ELR (cell line): ENCODE measurements around the gene SEC22C.

Source experiments
- DNase-seq: peaks from one replicate; pipeline ENCODE4 v3.0.0-alpha.2; 2015; ENCODE audit warnings: low read depth

SEC22C gene

DNA sequence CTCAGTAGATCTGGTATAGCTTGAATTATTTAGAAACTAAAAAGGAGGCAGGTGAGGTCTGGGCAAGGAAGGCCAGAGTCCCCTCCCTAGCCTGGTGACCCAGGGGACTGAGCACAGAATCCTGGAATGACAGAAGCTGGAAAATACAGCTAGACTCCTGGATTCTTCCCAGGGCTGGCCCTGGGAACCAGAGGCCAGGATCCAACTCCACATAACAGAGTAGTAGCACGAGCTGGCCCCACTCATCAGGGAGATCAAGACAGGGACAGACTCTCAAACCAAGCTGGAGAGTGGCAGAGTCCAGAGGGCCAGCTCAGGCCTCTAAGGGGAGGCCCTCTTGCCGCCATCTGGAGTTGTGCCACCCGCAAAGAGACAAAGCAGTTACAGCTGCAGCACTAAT, 68.6 kb downstream of the SEC22C start:
- DNase-seq: no peak

DNA sequence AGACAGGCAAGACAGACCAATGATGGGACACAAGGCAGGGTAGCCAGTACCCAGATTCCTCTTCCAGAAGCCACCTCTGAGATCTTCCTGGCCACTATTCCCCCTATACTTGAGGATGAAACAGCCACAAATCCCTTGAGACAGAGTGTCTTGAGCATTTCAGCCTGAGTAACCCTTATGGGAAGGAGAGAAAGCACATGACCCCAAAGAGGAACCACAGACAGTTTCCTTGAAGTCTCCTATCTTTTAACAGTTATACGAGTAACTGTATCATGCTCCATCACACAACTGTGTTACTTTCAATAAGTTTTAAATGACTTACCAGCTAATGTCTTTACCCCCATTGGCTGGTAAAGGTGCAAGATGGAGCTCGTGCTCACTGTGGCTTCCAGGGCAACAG, 70.0 kb downstream of the SEC22C start:
- no peak for DNase-seq

DNA sequence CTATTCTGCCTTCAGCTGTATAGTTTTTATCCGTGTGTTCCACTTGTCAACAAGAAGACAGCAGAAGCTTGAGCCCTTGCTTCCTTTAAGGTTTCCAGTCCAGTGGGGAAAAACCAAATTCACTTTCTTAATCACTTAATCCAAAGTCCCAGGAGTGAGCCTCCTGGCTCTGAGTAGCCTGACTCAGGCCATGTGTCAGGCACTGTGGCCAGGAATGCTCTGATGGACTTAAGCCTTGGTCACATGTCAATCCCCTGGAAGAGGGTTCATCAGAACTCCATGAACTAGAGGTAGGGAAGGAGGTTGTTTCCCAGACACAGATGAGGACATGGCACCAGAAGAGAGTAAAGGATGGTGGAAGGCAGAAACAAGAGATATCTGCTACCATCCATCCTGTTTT, 70.6 kb downstream of the SEC22C start:
- DNase-seq: no peak

DNA sequence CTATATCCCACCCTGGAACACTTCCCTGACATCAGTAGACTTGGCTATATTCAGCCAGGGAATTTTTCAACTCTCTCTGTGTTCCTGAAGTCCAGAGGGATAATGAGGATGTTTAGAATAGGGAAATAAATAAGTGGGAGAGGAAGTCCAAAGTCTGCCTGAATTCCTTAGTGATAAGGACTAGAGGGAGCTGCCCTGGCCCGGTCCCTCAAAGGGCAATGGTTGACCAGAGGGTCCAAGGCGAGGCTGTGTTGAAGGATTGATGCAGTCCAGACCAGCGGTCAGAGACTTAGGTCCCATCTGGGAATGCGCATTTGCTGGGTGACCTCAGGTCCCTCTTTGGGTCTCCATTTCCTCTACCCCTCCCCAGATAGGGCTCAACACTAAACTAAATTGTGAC, 71.4 kb downstream of the SEC22C start:
- DNase-seq: no peak

DNA sequence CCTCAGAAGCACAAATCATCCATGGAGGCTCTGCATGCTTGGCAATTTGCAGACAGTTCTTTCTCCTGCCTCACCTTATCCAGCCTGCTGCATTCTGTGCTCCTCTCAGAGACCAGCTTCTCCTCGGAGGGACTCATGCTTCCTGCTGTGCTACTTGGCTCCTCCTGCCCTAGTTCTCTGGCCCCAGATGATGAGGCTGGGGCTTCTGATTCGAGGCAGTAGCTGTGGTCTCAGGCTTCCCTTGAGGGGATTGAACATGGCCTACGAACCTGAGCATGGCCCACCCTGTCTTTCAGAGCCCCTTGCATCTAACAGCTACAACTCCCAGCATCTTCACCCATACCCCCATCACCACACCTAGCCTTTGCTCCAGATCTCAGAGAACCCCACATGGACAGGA, 72.7 kb downstream of the SEC22C start:
- DNase-seq: no peak

DNA sequence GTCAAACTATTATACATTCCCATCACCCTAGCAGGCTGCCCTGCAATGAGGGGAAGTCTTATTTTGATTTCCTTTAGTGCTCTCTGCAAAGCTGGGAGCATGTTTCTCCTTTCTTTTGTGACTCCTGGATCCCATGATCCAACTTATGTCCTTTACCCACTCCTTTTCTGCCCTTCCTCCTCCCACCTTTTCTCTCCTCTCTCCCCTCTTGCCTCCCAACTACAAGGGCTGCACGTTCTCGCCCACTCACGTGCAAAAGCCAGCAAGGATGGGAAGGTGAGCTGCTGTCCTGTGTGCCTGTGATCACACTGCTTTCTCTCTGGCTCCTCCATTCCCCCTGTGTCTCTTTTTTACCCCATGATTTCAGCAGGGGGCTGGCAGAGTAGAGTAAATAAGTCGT, 73.2 kb downstream of the SEC22C start:
- DNase-seq: no peak

DNA sequence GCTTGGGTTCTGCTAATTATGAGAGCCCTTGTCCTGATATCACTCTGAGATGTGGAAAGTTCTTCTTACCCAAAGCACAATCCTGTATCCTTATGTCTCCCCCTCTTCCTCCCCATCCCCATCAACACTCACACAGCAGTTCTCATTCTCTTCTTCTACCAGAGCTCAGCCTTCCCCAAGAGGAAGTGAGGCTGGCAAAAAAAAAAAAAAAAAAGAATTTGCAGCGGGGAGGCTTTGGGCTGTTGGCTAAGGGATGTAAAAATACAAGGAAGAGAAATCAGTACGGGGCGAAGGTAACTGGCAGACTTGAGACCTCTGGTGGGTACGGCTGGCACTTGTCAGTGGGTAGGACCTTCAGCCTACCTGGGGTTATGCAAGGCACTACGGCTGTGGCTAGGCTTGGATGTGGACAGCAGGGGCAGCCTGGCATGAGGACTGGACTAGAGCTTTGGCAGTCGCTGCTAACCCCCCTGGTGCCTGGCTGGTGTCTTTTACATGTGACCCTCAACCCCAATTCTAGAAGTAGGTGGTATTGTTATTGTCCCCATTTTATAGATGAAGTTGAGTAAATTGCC, 73.9 kb downstream of the SEC22C start:
- DNase-seq: no peak

DNA sequence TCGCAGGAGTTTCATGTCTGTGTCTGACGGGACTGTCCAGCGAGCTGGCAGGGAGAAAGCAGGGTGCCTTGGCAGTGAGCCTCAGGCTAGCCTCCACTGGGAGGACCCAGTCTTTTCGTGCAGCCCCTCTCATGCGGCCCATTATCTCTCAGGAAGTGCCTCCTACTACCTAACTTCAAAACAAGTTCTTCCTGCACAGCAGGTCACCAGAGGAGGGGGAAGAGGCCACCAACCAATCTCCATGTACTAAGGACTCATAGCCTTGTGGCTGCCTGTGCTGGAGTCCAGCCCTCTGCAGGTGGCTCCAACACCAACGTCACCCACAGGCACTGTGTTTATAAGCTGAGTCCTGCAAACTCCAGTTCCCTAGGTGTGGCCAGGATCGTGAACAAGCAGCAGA, 74.5 kb downstream of the SEC22C start:
- DNase-seq: no peak

DNA sequence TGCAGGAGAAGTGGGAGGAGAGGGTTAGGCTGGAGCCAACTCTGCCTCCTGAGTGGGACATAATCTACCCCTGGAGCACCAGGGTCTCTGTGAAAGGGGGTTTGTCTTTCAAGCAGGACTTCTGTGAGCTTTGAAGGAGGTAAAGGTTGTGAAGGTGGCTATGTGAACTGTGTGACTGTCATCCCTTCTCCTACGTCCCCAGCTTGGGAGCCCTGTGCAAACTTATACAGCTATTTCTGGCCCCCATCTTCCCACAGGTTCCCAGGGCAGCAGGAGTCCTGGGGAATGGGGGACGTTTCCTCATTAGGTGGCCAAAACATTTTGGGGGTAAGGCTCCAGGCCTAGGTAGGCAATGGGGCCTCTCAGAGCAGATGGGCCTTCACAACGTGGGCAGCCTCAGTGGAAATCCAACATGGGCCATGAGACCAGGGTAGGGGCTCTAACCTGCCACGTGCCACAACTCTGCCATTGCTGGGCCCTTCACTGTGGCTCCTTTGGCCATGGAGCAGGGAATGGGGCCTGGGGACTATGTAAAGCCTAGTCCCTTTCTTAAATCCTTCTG, 75.8 kb downstream of the SEC22C start:
- DNase-seq: no peak

DNA sequence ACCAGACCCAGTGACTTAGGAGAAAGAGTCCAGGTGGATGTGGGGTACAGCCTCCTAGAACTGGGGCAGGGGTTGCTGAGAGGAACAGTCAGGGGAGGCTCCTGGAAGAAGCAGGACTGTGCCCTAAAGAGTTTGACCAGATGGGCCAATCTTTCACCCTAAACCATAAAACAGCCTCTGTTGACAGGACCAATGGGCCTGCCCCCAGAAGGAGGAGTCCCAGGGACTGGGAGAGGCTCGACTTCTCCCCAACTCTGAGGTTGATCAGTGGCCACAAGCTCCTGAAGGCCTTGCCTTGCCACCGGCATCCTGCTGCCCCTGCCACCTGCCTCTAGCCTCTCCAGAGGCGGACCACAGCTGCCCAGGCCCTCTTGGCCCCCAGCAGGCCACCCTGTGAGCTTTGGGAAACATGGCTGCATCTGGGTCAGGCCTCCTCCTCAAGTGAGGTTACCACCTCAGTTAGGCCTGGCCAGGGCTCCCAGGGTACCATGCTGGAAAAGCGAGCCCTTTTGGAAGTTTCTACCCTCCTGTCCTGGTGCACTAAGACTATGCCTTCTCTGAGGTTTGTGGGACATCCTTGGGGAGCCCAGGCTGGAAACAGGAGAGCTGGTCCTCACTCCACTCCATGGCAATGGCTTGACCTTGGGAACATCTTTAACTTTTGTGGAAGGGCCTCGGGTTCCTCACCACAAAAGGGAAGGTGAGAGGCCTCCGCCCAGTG, 76.5 kb downstream of the SEC22C start:
- no peak for DNase-seq

DNA sequence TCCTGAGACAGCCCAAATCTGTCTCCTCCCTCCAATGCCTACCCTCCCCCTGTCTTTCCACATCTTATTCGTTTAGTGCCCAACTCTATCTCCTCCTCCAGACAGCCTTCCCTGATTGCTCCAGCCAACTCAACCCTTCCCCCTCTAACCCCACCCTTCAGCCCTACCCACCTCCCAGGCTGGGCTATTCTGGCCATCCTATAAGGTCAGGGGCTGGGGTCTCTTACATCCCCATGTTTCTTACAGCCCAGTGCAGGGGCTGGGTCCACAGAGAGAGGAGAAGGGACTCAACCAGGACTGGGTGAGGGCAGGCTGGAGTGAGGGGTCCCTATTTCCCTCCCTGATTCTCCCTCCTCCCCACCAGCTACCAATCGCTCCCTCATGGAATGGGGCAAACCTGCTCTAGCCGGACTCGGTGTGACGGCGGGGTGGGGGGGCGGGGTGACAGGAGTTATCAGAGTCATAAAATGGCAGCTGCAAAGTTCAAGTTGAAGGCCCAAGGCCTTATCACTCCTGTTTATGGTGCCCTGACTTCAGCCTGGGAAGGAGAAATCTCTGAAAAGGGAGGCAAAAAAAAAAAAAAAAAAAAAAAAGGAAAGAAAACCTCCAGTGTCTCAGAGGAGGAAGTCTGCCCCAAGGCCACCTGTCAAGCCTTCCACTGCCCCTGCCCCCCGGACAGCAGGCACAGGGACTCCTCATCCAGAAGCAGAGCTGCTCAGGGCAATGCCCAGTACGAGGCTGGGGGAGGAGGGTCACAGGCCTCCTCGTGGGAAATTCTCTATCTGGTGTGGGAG, 77.2 kb downstream of the SEC22C start:
- DNase-seq: no peak

DNA sequence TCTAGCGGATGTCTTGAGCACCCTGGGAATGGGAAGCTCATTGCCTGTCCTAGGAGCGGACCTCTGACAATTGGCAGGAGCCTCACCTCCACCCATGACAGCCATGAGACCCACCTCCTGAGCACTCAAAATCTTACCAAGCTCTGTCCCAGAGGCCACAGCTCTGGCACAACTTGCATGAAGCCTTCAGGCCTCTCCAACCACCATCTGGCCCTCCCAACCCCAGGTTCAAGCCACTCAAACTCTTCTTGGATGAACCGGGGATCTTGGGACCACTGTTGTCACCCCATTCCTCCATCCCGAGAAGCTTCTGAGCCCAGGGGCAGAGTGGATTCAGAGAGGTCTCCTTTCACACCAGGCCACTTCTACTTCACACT, 77.8 kb downstream of the SEC22C start:
- DNase-seq: no peak

DNA sequence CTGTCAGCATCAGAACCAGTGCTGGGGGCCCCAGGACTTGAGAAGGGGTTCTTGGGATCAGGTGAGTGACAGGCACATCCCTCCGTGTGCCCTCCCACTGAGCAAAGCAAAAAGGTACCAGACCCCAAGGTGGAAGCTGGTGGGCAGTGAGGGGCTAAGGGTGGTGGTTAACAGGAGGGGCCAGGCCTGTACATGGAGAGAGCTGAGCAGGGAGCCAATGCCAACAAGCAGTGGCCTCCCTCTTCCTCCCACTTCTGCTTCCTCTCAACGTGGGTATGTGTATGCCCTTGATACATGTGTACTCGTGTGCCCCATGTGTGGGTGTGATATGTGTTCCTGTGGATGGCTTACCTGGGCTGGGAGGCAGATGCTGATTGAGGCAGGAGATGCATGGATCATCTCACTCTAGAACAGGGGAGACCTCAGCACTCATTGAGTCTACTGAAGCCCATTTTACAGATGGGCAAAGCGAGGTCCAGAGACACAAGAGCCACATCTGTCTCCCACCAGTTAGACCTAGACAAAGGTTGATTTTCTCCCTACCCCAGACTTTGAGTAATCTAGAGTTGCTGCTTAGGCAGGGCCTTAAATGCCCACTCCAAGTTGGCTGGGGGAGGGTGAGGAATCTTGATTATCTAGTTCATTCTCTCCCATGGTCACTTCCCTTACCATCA, 78.4 kb downstream of the SEC22C start:
- no peak for DNase-seq

DNA sequence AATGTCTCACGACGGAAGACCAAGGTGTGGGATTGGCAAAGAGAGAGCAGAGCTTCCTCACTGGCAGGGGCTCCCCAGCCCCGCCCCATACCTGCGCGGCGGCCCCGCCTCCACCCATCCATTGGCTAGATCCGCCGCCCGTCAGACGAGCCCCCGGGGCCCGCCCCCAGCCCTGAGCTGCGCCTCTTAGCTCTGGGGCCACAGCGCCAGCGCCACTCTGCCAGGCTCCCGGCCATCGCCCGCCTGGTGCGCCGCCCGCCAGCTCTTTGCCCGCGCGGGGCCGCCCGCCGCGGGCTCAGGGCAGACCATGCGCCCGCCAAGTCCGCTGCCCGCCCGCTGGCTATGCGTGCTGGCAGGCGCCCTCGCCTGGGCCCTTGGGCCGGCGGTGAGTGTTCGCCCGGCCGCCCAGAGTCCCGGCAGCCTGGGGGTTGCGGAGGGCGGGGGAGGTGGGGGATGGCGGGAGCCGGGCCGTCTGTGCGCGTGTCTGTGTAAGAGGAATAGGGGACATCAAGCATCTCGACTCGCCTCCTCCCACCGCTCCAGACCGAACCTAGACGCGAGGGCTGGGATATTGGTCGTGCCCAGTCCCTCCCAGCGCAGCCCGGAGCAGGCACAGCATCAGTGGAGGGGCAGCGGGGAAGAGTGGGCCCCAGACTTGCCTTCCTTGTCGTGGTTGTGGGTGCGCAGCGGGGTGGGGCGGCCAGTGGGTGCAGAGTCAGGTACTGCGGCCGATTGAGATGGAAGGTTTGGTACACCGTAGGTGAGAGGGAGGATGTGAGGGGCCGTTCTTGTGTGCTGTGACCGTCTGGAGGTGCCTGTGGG, 79.1 kb downstream of the SEC22C start, which contains the start of gene VIPR1:
VIPR1 (plus strand) TSS at position 215 of the 822 bp plus-strand sequence; CDS start at position 308, 93 bp downstream.
- DNase-seq: peak; percentile 22

DNA sequence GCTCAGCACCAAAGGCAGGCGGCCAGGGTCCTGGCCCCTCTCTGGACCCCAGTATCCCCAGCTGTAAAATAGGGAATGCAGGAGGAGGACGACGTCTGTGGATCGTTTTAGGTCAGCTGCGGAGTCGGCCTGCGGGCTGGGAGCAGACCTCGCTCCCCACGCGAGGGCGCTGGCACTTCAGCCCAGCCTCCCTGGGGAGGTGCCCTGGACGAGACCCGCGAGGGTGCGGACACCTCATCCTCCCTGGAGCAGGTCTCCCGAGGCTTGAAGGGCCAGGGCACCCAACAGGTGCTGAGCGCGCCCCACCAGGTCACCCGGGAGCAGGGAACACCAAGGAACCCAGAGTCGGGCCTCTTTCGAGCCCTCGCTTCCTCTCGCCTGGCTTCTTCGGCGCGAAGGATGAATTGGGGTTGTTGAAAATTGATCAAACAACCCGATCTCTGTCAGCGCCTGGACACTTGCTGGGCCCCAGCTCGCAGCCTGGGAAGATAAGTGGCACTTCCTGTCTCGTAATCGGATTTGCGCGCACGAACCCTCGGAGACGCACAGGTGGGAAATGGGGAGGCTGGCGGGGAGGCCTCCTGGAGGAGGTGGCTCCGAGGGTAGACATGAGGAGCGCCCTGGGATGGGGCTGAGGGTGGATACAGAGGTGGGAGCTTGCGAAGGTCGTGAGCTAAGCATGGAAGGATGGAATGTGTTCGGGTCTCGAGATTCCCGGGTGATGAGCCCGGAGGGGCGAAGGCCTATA, 79.9 kb downstream of the SEC22C start:
- peak; percentile 31 for DNase-seq

DNA sequence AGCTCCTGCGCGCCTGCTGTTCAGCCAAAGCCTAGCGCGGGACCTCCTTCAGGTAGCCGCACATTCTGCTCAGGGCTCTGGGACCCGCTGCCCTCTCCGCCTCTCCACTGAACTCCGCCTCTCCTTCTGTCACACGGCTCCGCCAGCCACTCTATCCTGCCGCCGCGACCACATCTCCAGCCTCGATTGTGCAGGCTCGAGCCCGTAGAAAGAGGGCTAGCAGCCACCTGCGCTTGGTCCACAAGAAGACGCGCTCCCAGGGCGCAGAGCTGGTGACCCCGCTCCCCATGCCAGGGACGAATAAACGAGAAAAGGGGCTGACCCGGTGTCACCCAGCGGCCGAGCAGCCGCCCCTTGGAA, 80.5 kb downstream of the SEC22C start:
- DNase-seq: no peak

DNA sequence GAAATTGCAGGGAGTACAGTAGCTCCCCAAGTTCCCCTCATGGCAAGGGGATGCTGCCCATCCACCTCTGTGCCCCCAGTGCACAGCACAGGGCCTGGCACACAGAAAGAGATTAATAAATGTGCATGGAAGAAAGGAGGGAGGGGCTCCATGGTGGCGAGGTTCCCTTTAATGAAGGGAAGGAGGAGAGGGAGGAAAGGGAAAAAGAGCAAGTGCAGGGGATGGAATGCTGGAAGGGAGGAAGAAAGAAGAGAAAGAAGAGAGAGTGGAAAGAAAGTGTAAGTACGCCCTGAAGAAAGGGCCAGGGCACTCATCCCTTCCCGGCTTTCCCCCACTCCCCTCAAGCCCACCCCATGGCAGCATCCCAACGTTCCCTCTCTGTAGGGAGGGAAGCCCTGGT, 80.9 kb downstream of the SEC22C start:
- no peak for DNase-seq

DNA sequence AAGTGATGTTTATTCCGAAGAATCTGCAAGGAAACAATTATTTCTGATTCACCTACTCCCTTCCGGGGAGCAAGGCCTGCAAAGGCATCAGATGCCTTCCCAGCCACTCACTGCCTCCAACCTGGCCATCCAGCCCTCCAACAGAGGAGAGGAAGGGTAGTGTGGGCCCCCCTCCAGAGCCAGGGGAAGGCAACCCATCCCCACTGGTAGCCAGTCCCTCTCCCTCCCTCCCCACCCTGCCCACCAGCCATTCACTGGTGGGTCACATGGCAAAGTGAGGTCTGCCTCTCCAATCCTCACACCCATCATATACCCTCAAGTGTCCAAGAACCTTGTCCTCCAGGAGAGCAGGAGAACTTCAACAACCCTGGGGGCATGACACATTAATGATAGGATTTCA, 81.7 kb downstream of the SEC22C start:
- DNase-seq: no peak

DNA sequence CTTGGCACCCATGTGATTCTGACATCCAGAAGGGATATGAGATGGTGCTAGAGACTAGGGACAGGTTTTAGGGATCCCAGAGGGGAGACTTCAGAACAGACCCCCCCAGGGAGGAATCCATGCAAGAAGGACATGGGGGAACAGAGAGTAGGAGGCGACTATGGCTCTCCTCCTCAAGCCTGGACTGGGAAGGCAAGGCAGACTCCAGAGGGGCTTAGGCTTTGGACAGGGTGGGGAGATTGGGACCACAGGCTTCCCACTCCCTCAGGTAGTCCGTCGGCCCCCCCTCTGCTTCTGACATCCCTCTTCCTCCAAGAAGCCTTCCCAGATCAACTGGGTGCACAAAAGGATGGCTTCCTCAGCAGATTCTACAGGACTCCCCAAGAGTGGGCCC, 82.3 kb downstream of the SEC22C start:
- no peak for DNase-seq

DNA sequence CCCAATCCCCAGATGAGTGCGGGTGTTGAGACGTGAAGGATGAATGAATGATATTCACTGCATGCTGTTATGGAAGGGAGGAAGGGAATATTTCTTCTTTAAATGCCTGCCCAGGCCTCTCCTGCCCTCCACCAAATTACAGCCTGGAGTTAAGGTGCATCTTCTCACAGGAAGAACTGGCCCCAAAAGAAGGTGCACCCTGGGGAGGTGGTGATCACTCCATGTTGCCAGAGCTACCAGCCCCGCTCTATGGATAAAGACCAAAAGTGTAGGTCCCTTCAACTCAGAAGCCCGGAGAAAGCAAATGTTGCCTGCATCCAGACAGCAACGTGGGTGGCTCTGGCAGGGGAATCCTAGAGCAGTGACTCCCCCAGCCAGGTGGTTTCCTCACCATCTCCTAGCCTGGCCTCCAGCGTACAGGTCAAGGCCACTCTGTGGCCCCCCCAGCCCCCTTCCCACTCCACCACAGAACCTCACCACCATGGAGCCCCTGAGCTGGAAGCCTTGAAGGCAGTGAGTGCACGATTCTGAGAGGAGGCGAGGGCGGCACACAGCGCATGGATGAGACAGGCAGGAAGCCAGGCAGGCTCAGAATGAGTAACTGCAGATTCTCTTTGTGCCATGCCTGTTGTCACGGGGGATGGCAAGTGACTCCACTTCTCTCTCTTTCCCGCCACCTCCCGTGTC, 82.8 kb downstream of the SEC22C start:
- no peak for DNase-seq
